ENCODE results near the gene SETD2.

GRCh38 chr3:47083786-47084185 is 80.1 kb downstream of the SETD2 start:
- TF ChIP-seq, protein P1, sequence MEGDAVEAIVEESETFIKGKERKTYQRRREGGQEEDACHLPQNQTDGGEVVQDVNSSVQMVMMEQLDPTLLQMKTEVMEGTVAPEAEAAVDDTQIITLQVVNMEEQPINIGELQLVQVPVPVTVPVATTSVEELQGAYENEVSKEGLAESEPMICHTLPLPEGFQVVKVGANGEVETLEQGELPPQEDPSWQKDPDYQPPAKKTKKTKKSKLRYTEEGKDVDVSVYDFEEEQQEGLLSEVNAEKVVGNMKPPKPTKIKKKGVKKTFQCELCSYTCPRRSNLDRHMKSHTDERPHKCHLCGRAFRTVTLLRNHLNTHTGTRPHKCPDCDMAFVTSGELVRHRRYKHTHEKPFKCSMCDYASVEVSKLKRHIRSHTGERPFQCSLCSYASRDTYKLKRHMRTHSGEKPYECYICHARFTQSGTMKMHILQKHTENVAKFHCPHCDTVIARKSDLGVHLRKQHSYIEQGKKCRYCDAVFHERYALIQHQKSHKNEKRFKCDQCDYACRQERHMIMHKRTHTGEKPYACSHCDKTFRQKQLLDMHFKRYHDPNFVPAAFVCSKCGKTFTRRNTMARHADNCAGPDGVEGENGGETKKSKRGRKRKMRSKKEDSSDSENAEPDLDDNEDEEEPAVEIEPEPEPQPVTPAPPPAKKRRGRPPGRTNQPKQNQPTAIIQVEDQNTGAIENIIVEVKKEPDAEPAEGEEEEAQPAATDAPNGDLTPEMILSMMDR (IDR thresholded peaks at IDR 0.05) = no peak
- no peak for TF ChIP-seq POLR2A (IDR thresholded peaks at IDR 0.05)

Measured in right lobe of liver (tissue), 4 donors.